IMR-90 (cell line): ENCODE measurements around the gene TEAD4. TPM values are rescaled to one million over a fixed set of nuclear protein-coding genes. Genes with fewer than 3 reads are reported as not detected.

Source experiments
- ATAC-seq: fragments of 200-7000 bp; cut with Tn5 transposase; 2 replicates; pipeline ENCODE4 v1.9.1; 2020; ENCODE audit warnings: low read depth, mild to moderate bottlenecking, moderate library complexity
- BruUV-seq: library from RNA; stranded (reverse); fragments of 400-500 nt; replicated peaks from 2 replicates; lab custom pipeline; 2021; lab: Mats Ljungman, UMichigan
- CTCF ChIA-PET: fragments of 300-600 bp; formaldehyde crosslinking; extraction: SDS; loops from one replicate; lab custom pipeline; 2021; ENCODE audit warnings: antibody characterized with exemption; lab: Yijun Ruan, JAX
- POLR2A ChIA-PET: fragments of 300-600 bp; sonication (Branson Sonifier 250); formaldehyde crosslinking; loops from one replicate; lab custom pipeline; 2022; ENCODE audit warnings: antibody characterized with exemption; ENCODE audit not compliant: unreplicated experiment; lab: Charles Lee
- DNase-seq: peaks from one replicate; pipeline ENCODE4 v3.0.0; 2013
- H2AFZ ChIP-seq: replicated peaks from 2 replicates; pipeline ENCODE3; 2013; ENCODE audit warnings: low read length, mild to moderate bottlenecking; ENCODE audit not compliant: poor library complexity
- H2AK5ac ChIP-seq: 2 replicates; pipeline ENCODE4 v1.6.1; 2013; ENCODE audit warnings: low read depth, low read length, inconsistent platforms
- H2AK9ac ChIP-seq: replicated peaks from 2 replicates; pipeline ENCODE3; 2013; ENCODE audit warnings: mild to moderate bottlenecking, low read depth, low read length, moderate library complexity; ENCODE audit not compliant: poor library complexity
- H2BK120ac ChIP-seq: 2 replicates; pipeline ENCODE4 v1.6.1; 2013; ENCODE audit warnings: low read depth, low read length, inconsistent platforms
- H2BK15ac ChIP-seq: 3 replicates; pipeline ENCODE4 v1.6.1; 2013; ENCODE audit warnings: low read depth, low read length, inconsistent platforms
- H2BK20ac ChIP-seq: 2 replicates; pipeline ENCODE4 v1.6.1; 2013; ENCODE audit warnings: low read depth, mild to moderate bottlenecking, inconsistent platforms, low read length, moderate library complexity
- H2BK5ac ChIP-seq: 2 replicates; pipeline ENCODE4 v1.6.1; 2013; ENCODE audit warnings: mild to moderate bottlenecking, low read depth, low read length, inconsistent platforms; ENCODE audit not compliant: poor library complexity, severe bottlenecking
- H3K14ac ChIP-seq: replicated peaks from 2 replicates; pipeline ENCODE4 v1.6.1; 2013; ENCODE audit warnings: low read depth, low read length, inconsistent platforms
- H3K18ac ChIP-seq: 2 replicates; pipeline ENCODE4 v1.6.1; 2013; ENCODE audit warnings: low read depth, low read length, control low read depth
- H3K23ac ChIP-seq: 2 replicates; pipeline ENCODE4 v1.6.1; 2013; ENCODE audit warnings: low read depth, low read length, inconsistent platforms
- H3K27ac ChIP-seq: 2 replicates; pipeline ENCODE4 v1.5.1; 2013; ENCODE audit warnings: mild to moderate bottlenecking, control low read depth, low read length; ENCODE audit not compliant: insufficient read depth
- H3K27me3 ChIP-seq: 2 replicates; pipeline ENCODE4 v1.6.1; 2013; ENCODE audit warnings: low read length; ENCODE audit not compliant: control insufficient read depth, insufficient read depth
- H3K36me3 ChIP-seq: 2 replicates; pipeline ENCODE4 v1.6.1; 2013; ENCODE audit warnings: low read length, mixed read lengths; ENCODE audit not compliant: control insufficient read depth, insufficient read depth
- H3K4ac ChIP-seq: 2 replicates; pipeline ENCODE4 v1.6.1; 2013; ENCODE audit warnings: low read depth, low read length, inconsistent platforms
- H3K4me1 ChIP-seq: 2 replicates; pipeline ENCODE4 v1.6.1; 2013; ENCODE audit warnings: low read length, mixed read lengths; ENCODE audit not compliant: control insufficient read depth, insufficient read depth
- H3K4me2 ChIP-seq: 2 replicates; pipeline ENCODE4 v1.6.1; 2013; ENCODE audit warnings: low read depth, mild to moderate bottlenecking, control low read depth, low read length, moderate library complexity
- H3K4me3 ChIP-seq: 2 replicates; pipeline ENCODE4 v1.5.1; 2013; ENCODE audit warnings: low read depth, mild to moderate bottlenecking, control low read depth, low read length, moderate library complexity; ENCODE audit not compliant: insufficient read depth
- H3K56ac ChIP-seq: 2 replicates; pipeline ENCODE4 v1.6.1; 2013; ENCODE audit warnings: low read length, inconsistent platforms; ENCODE audit not compliant: insufficient read depth; ENCODE audit errors: extremely low read depth
- H3K79me1 ChIP-seq, 2 experiments: 2 replicates each; pipeline ENCODE4 v1.6.1; 2013; ENCODE audit warnings: low read length in 2 of 2, inconsistent platforms in 1 of 2, low read depth in 1 of 2
- H3K9ac ChIP-seq: 2 replicates; pipeline ENCODE4 v1.6.1; 2013; ENCODE audit warnings: low read depth, low read length, control low read depth
- H3K9me1 ChIP-seq: 2 replicates; pipeline ENCODE4 v1.6.1; 2013; ENCODE audit warnings: low read length, inconsistent platforms; ENCODE audit not compliant: insufficient read depth
- H3K9me3 ChIP-seq: 2 replicates; pipeline ENCODE4 v1.6.1; 2013; ENCODE audit warnings: low read length; ENCODE audit not compliant: control insufficient read depth, insufficient read depth
- H4K20me1 ChIP-seq: 2 replicates; pipeline ENCODE4 v1.6.1; 2013; ENCODE audit warnings: low read length, inconsistent platforms; ENCODE audit not compliant: insufficient read depth
- H4K5ac ChIP-seq: 2 replicates; pipeline ENCODE4 v1.6.1; 2013; ENCODE audit warnings: mild to moderate bottlenecking, low read depth, low read length, control low read depth
- H4K8ac ChIP-seq, 2 experiments: 2 replicates each; pipeline ENCODE4 v1.6.1; 2013; ENCODE audit warnings: low read depth in 2 of 2, low read length in 2 of 2, control low read depth in 1 of 2, inconsistent platforms in 1 of 2
- H4K91ac ChIP-seq: 2 replicates; pipeline ENCODE4 v1.6.1; 2013; ENCODE audit warnings: low read depth, low read length, inconsistent platforms; ENCODE audit not compliant: insufficient read depth
- CEBPB ChIP-seq: IDR thresholded peaks from 2 replicates; pipeline ENCODE4 v1.6.1; 2012; ENCODE audit warnings: low read depth, low read length, improper control_type of control experiment
- CHD1 ChIP-seq: IDR thresholded peaks from 2 replicates; pipeline ENCODE4 v1.6.1; 2012; ENCODE audit warnings: low read depth, low read length, improper control_type of control experiment
- NFE2L2 ChIP-seq: fragments of 150-350 bp; IDR thresholded peaks from 2 replicates; pipeline ENCODE4 v1.6.1; 2016; ENCODE audit warnings: low read depth, mild to moderate bottlenecking, low read length
- WGBS, 2 experiments: methylation state at CpG; one replicate each; pipeline versions ENCODE4 v1.1.5 to v1.1.7; 2013; ENCODE audit warnings: missing lambda C conversion rate in 2 of 2; ENCODE audit not compliant: insufficient read length in 1 of 2; ENCODE audit errors: extremely low coverage in 2 of 2; 5-methylcytosine and 5-hydroxymethylcytosine counted together
- dilution Hi-C: fragments of 300-500 bp; cut with HindIII; formaldehyde crosslinking; loops from one replicate; pipeline ENCODE4 v1.14.3; 2018; ENCODE audit warnings: low sequenced_read_pairs; ENCODE audit not compliant: unreplicated experiment
- in situ Hi-C: fragments of 300-500 bp; cut with MboI; formaldehyde crosslinking; loops from 3 replicates; pipeline ENCODE4 v1.14.3; 2019; ENCODE audit warnings: low sequenced_read_pairs, inconsistent platforms, mixed read lengths
- intact Hi-C: fragments of 100-400 bp; cut with micrococcal nuclease; formaldehyde crosslinking; loops from 2 replicates; pipeline ENCODE4 v1.10.0; 2022
- polyA plus RNA-seq, 3 experiments: library from polyadenylated mRNA; depleted of rRNA; stranded (reverse); fragments of >200 nt; gene quantifications; 2 replicates each; pipeline ENCODE4 v1.2.3, GENCODE V29; 2012; ENCODE audit warnings: low replicate concordance in 1 of 3
- total RNA-seq: library from RNA; depleted of rRNA; stranded (reverse); fragments of >200 nt; gene quantifications from 2 replicates; pipeline ENCODE4 v1.2.3, GENCODE V29; 2012
- TF ChIP-seq, protein P1 (sequence below): fragments of 150-350 bp; IDR thresholded peaks from 2 replicates; pipeline ENCODE4 v1.6.1; 2017; ENCODE audit warnings: mild to moderate bottlenecking, antibody characterized with exemption, low read length, low read depth

TEAD4 gene
- total and polyA plus RNA-seq, 2 of the 4 experiments (the other 2 are of a cell fraction): 8.8 to 24.9 TPM

DNA sequence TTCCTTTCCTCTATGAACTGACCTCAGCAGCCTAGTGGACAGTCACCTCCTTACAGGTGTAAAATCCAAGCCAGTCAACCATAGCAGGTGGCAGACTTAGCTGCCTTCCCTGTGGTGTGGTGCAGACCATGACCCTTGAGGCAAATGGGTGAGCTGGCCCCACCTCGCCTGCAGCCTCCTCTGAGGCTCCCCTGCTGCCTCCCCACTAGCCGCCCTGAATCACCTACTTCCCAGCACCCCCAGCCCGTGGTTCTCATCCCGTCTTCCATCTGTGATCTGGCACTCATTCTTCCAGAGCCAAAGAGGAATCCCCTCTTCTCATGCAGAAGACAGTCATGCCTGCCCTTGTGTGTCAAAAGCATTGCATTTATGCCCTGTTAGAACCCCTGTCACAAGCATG is 83.6 kb downstream of the TEAD4 start:
- Histone ChIP-seq H3K9me3 (no peaks in the 10 kb centered on the region), H3K79me1 (no peaks in the 10 kb centered on the region), H3K27me3 (no peaks in the 10 kb centered on the region), H3K4me2 (no peak overlapping the region), H3K14ac (no peak overlapping the region), H3K27ac (no peak overlapping the region), H3K23ac (no peak overlapping the region), H2BK120ac (no peak overlapping the region), H3K4ac (no peak overlapping the region), H3K36me3 (peaks cover 17% of the 10 kb centered on the region), H4K91ac (no peak overlapping the region), H2AFZ (no peak overlapping the region), H2BK5ac (no peak overlapping the region), H3K56ac (no peak overlapping the region), H3K4me1 (no peaks in the 10 kb centered on the region), H3K4me3 (no peak overlapping the region), H2BK15ac (no peak overlapping the region), H3K18ac (no peak overlapping the region), H4K8ac (no peak overlapping the region), H4K20me1 (peaks cover 3% of the 10 kb centered on the region; the same call in 1 of the 2 replicates), H3K9me1 (peaks cover 5% of the 10 kb centered on the region), H2AK9ac (no peak overlapping the region), H2AK5ac (no peak overlapping the region), H3K9ac (no peak overlapping the region), H4K5ac (no peak overlapping the region), H2BK20ac (no peak overlapping the region)
- no TSS peak for BruUV-seq
- in situ Hi-C loops (no loop called here), intact Hi-C loops (no loop called here), dilution Hi-C loops (no loop called here)
- no peak for TF ChIP-seq CHD1
- TF ChIP-seq NFE2L2: no peak
- TF ChIP-seq, protein P1, sequence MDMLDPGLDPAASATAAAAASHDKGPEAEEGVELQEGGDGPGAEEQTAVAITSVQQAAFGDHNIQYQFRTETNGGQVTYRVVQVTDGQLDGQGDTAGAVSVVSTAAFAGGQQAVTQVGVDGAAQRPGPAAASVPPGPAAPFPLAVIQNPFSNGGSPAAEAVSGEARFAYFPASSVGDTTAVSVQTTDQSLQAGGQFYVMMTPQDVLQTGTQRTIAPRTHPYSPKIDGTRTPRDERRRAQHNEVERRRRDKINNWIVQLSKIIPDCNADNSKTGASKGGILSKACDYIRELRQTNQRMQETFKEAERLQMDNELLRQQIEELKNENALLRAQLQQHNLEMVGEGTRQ: no peak
- no peak for TF ChIP-seq CEBPB
- no peak for ATAC-seq
- 93% methylated on average over 4 of the region's 4 CpGs; no CpG with 5 or more reads in 1 of the 2 experiments for WGBS, 2 experiments
- ChIA-PET CTCF (no interaction called here), POLR2A (no interaction called here)
- no peak for DNase-seq
